Activated naive CD4-positive, alpha-beta T cell treated with anti-CD3 and anti-CD28 coated beads for 36 hours (primary cell): Measurements from ENCODE around the gene DRD5. TPM values are rescaled to one million over a fixed set of nuclear protein-coding genes. Genes with fewer than 3 reads are reported as not detected.
"Not testable (repeated sequence)": the region's sequence is repeated elsewhere in the genome, so short reads cannot be mapped to it uniquely, and the experiment has no call there.

Source experiments
- CTCF ChIA-PET: fragments of 350-600 bp; sonication (Branson Sonifier 250); formaldehyde crosslinking; loops from one replicate; lab custom pipeline; 2021; ENCODE audit warnings: antibody characterized with exemption; lab: Charles Lee
- DNase-seq: peaks from one replicate; pipeline ENCODE4 v3.0.0-alpha.2; 2020
- H3K27ac Mint-ChIP-seq: one replicate; pipeline ENCODE4 v1.8.0; 2021; ENCODE audit warnings: mild to moderate bottlenecking, mixed read lengths
- H3K27me3 Mint-ChIP-seq: one replicate; pipeline ENCODE4 v1.8.0; 2021; ENCODE audit warnings: low read depth, mixed read lengths
- H3K36me3 Mint-ChIP-seq: one replicate; pipeline ENCODE4 v1.8.0; 2021; ENCODE audit warnings: low read depth, mixed read lengths
- H3K4me1 Mint-ChIP-seq: one replicate; pipeline ENCODE4 v1.8.0; 2021; ENCODE audit warnings: low read depth, mixed read lengths
- H3K4me3 Mint-ChIP-seq: one replicate; pipeline ENCODE4 v1.8.0; 2021; ENCODE audit warnings: mild to moderate bottlenecking, moderate library complexity, mixed read lengths
- H3K9me3 Mint-ChIP-seq: one replicate; pipeline ENCODE4 v1.8.0; 2021; ENCODE audit warnings: mixed read lengths
- intact Hi-C: fragments of 100-400 bp; cut with micrococcal nuclease; formaldehyde crosslinking; loops from one replicate; pipeline ENCODE4 v1.15.1; 2023
- total RNA-seq, 2 experiments: library from RNA; stranded (reverse); gene quantifications; one replicate each; pipeline ENCODE4 v1.2.3, GENCODE V29; 2021

The DRD5 gene
- total RNA-seq, 2 experiments from 2014 or later: not detected

DNA sequence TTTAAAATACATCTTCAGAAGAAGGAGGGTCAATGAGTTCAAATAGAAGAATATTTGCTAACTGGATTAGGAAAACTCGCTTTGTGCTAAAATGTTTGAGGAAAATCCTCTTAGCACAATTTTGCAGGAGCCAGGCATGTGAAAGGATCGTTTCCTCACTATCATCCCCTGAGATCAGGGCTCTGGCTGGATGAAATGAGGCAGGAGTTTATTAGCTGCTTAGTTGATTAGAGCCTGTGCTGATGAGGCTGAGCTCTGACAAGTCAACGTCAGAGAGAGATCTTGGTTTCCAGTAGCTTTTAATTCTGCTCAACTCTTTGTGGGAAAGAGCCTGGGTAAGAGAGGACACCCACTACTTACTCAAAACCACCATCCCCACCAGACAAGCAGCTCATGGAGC is 8.0 kb upstream of the DRD5 start:
- Mint-ChIP-seq H3K4me3 (no peak overlapping the region), H3K27me3 (peaks cover 22% of the 10 kb centered on the region), H3K27ac (no peak overlapping the region), H3K9me3 (no peaks in the 10 kb centered on the region), H3K36me3 (no peaks in the 10 kb centered on the region), H3K4me1 (no peaks in the 10 kb centered on the region)
- CTCF ChIA-PET: no interaction called here
- DNase-seq: no peak
- intact Hi-C loops: no loop called here

DNA sequence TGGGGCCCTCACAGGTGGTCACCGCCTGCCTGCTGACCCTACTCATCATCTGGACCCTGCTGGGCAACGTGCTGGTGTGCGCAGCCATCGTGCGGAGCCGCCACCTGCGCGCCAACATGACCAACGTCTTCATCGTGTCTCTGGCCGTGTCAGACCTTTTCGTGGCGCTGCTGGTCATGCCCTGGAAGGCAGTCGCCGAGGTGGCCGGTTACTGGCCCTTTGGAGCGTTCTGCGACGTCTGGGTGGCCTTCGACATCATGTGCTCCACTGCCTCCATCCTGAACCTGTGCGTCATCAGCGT is 652 bp downstream of the DRD5 start:
- CTCF ChIA-PET: no interaction called here
- no peaks in the 10 kb centered on the region for H3K9me3 Mint-ChIP-seq
- H3K4me1 Mint-ChIP-seq: no peaks in the 10 kb centered on the region
- no peak overlapping the region for H3K4me3 Mint-ChIP-seq
- intact Hi-C loops: no loop called here
- H3K36me3 Mint-ChIP-seq: no peaks in the 10 kb centered on the region
- peaks cover 49% of the 10 kb centered on the region for H3K27me3 Mint-ChIP-seq
- DNase-seq: no peak
- no peak overlapping the region for H3K27ac Mint-ChIP-seq

- peaks cover 37% of the 10 kb centered on the region for H3K27me3 Mint-ChIP-seq
- H3K27ac Mint-ChIP-seq, H3K9me3 Mint-ChIP-seq, H3K36me3 Mint-ChIP-seq, H3K4me3 Mint-ChIP-seq, DNase-seq, H3K4me1 Mint-ChIP-seq, intact Hi-C loops, CTCF ChIA-PET: not testable (repeated sequence)
These were observed 4.5 kb downstream of the DRD5 start for GRCh38 chr4:9785891-9786290.

GRCh38 chr4:9792381-9792780 is 10.9 kb downstream of the DRD5 start:
- intact Hi-C loops: no loop called here
- no peak for DNase-seq
- CTCF ChIA-PET: no interaction called here
- no peak overlapping the region for H3K4me3 Mint-ChIP-seq
- no peaks in the 10 kb centered on the region for H3K36me3 Mint-ChIP-seq
- peaks cover 2% of the 10 kb centered on the region for H3K9me3 Mint-ChIP-seq
- H3K27me3 Mint-ChIP-seq: peaks cover 26% of the 10 kb centered on the region
- no peaks in the 10 kb centered on the region for H3K4me1 Mint-ChIP-seq
- no peak overlapping the region for H3K27ac Mint-ChIP-seq

- peaks cover 30% of the 10 kb centered on the region for H3K27me3 Mint-ChIP-seq
- H3K36me3 Mint-ChIP-seq, DNase-seq, H3K27ac Mint-ChIP-seq, intact Hi-C loops, H3K4me1 Mint-ChIP-seq, H3K4me3 Mint-ChIP-seq, CTCF ChIA-PET, H3K9me3 Mint-ChIP-seq: not testable (repeated sequence)
These were observed 15.2 kb downstream of the DRD5 start for GRCh38 chr4:9796641-9797040.

DNA sequence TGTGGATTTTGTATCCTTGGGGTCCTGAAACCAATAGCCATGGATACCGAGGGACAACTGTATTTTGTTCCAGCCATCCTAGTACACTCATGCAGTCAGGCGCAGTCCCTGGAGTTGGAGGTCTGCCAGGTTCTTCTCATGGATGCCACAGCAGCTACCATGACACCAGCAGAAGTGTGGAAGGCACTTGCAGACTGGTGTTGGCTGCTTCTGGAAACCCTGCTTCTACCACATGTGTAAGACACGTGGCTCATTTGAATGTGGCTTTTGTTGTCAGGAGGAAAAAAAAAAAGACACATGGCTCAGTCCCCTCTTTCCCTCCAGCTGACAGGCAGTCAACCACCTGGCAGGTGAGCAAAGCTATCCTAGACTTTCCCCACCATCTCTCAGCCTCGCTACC is 19.4 kb downstream of the DRD5 start:
- Mint-ChIP-seq H3K36me3 (no peaks in the 10 kb centered on the region), H3K27me3 (peaks cover 32% of the 10 kb centered on the region), H3K9me3 (no peaks in the 10 kb centered on the region), H3K4me3 (no peak overlapping the region), H3K4me1 (no peaks in the 10 kb centered on the region), H3K27ac (no peak overlapping the region)
- intact Hi-C loops: no loop called here
- CTCF ChIA-PET: interaction anchor here (0.6 kb wide), 1 partner anchor 1910 kb away, joined by 3 read pairs; no protein-coding TSS in a partner anchor
- DNase-seq: no peak

DNA sequence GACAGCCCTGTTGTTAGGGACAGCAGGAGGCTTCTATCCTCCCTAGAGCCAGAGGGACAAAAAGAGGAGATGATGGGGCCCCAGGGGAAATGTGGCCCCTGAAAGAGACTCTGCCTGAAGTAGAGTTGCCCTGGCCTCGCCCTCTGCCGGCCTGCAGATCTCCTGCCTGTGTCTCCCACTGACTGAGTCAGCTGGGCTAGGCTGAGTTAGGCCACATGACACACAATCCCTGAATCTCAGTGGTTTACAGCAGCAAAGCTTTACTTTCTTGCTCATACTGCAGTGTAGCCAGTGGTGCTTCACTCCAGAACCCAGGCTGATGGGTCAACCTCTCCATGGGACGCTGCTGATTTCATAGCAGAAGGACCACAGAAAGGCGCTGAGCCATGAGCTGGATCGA is 23.5 kb downstream of the DRD5 start:
- Mint-ChIP-seq H3K4me1 (no peaks in the 10 kb centered on the region), H3K36me3 (no peaks in the 10 kb centered on the region), H3K27me3 (peaks cover 18% of the 10 kb centered on the region), H3K9me3 (no peaks in the 10 kb centered on the region), H3K4me3 (no peak overlapping the region), H3K27ac (no peak overlapping the region)
- intact Hi-C loops: no loop called here
- DNase-seq: no peak
- CTCF ChIA-PET: no interaction called here

DNA sequence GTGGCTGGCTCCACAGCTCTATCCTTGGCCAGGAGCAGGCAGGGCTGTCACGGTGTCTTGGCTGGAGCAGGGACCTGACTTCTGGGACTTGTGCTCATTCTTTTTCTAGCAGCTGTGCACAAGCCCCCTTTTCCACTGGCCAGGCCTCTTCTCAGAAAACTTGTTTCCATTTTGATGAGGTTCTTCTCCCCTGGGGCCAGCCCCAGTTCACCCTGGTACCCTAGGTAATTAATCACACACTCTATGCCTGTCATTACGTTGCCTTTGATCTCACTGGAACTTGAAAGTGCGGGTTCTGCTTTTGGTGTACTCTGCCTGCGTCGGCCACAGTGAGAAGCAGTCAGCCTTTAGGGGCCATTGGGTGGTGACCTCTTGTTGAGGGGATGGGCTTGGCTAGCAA is 26.6 kb downstream of the DRD5 start:
- Mint-ChIP-seq H3K27me3 (peaks cover 13% of the 10 kb centered on the region), H3K27ac (no peak overlapping the region), H3K4me3 (no peak overlapping the region), H3K36me3 (no peaks in the 10 kb centered on the region), H3K4me1 (no peaks in the 10 kb centered on the region), H3K9me3 (no peaks in the 10 kb centered on the region)
- intact Hi-C loops: no loop called here
- CTCF ChIA-PET: no interaction called here
- DNase-seq: no peak

DNA sequence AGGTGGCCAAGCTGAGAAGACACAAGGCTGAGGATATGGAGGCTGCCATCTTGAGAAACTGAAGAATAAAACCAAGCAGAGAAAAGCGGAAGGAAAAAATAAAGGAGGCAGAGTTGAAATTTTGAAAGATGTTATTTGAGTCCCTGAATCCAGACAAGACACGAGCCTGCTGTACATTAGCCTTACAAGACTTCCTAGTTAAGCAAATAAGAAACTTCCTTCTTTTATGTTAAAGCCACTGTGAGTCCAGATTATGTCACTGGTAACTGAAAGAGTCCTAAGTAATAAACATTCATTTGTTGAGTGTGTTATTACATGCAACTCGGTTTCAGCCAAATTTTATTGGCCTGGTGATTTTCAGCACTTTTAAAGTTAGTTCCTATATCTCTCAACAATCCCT is 30.4 kb downstream of the DRD5 start:
- H3K36me3 Mint-ChIP-seq: no peaks in the 10 kb centered on the region
- no peak overlapping the region for H3K4me3 Mint-ChIP-seq
- CTCF ChIA-PET: no interaction called here
- no peaks in the 10 kb centered on the region for H3K9me3 Mint-ChIP-seq
- no peak for DNase-seq
- H3K27me3 Mint-ChIP-seq: peaks cover 22% of the 10 kb centered on the region
- peaks cover 3% of the 10 kb centered on the region for H3K4me1 Mint-ChIP-seq
- intact Hi-C loops: no loop called here
- H3K27ac Mint-ChIP-seq: no peak overlapping the region

DNA sequence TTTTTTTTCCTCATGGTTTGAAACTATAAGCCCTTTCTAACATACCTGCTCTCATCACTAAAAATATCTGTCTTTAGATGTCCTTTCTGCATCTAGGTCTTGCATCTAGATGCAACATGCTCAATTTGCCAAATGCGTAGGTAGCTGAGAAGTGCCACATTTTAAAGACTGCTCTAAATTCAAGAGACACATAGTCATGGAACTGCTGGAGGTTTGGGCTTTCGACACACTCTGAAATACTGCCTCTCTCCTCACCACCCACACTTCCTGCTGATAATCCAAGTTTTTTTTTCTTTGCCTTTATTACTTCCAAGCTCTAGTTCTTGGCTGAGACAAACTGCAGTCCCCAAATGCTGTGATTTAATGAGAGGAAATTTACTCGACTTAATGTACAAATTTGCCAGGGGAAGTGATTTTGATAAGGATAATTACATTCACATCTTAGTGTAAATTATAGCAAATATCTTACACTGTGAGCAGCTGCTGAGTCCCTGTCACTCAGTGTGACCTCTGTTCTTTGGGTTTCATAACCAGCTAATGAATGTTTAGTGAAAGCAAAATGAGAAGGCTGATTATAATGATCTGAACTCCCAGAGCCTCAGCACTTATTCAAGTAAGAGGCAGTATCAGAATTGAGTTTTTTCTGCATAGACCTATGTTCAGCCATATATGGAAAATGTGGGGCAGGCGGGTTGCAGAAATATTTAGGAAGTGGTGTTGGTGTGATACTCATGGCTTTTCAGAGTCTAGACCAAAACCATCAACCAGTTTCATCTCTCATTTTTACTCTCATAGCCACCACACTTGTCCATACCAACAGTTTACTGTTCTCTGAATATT is 31.3 kb downstream of the DRD5 start:
- intact Hi-C loops: no loop called here
- Mint-ChIP-seq H3K9me3 (no peaks in the 10 kb centered on the region), H3K27me3 (peaks cover 29% of the 10 kb centered on the region), H3K36me3 (no peaks in the 10 kb centered on the region), H3K4me3 (no peak overlapping the region), H3K4me1 (peaks cover 5% of the 10 kb centered on the region), H3K27ac (no peak overlapping the region)
- CTCF ChIA-PET: interaction anchor here (0.7 to 1.2 kb wide), 3 partner anchors 126 to 203 kb away, joined by 3 read pairs; no protein-coding TSS in a partner anchor
- no peak for DNase-seq

GRCh38 chr4:9816285-9816684 is 34.9 kb downstream of the DRD5 start:
- Mint-ChIP-seq H3K36me3 (no peaks in the 10 kb centered on the region), H3K9me3 (peaks cover 4% of the 10 kb centered on the region), H3K4me3 (no peak overlapping the region), H3K27me3 (peaks cover 22% of the 10 kb centered on the region), H3K27ac (no peak overlapping the region), H3K4me1 (peaks cover 5% of the 10 kb centered on the region)
- no peak for DNase-seq
- intact Hi-C loops: loop anchor here (1.0 kb wide), 1 partner anchor 9 kb away; no protein-coding TSS in a partner anchor
- CTCF ChIA-PET: no interaction called here

DNA sequence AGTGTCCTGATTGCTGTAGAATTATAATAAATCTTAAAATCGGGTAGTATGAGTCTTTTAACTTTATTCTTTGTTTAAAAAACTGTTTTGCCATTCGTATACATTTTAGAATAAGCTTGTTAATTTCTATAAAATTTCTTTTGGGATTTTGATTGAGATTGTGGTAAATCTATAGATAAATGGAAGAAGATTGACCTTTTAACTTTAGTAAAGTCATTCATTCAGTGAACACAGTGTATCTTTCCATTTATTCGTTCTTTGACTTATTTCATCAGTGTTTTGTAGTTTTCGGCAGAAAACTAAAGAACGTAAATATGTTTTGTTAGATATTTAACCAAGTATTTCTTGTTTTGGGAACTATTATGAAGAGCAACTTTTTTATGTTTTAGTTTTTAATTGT is 38.9 kb downstream of the DRD5 start:
- H3K9me3 Mint-ChIP-seq: peaks cover 4% of the 10 kb centered on the region
- peaks cover 13% of the 10 kb centered on the region for H3K27me3 Mint-ChIP-seq
- no peak overlapping the region for H3K4me3 Mint-ChIP-seq
- no peaks in the 10 kb centered on the region for H3K36me3 Mint-ChIP-seq
- CTCF ChIA-PET: no interaction called here
- intact Hi-C loops: loop anchor here (10.0 kb wide), 2 partner anchors 216 to 644 kb away; no protein-coding TSS in a partner anchor
- peaks cover 12% of the 10 kb centered on the region for H3K4me1 Mint-ChIP-seq
- H3K27ac Mint-ChIP-seq: no peak overlapping the region
- DNase-seq: no peak

- H3K36me3 Mint-ChIP-seq: no peaks in the 10 kb centered on the region
- no peak overlapping the region for H3K4me3 Mint-ChIP-seq
- no peak overlapping the region for H3K27ac Mint-ChIP-seq
- CTCF ChIA-PET: interaction anchor here (1.8 kb wide), 1 partner anchor 190 kb away, joined by 5 read pairs; no protein-coding TSS in a partner anchor
- intact Hi-C loops: loop anchor here (1.0 to 10.0 kb wide), 6 partner anchors 9 to 640 kb away; no protein-coding TSS in a partner anchor
- peaks cover 4% of the 10 kb centered on the region for H3K27me3 Mint-ChIP-seq
- peaks cover 12% of the 10 kb centered on the region for H3K4me1 Mint-ChIP-seq
- no peaks in the 10 kb centered on the region for H3K9me3 Mint-ChIP-seq
- DNase-seq: peak; percentile 76
These were observed 43.6 kb downstream of the DRD5 start for GRCh38 chr4:9825049-9825448.
